Measurements from ENCODE around the gene ATP10B. TPM values are rescaled to one million over a fixed set of nuclear protein-coding genes. Genes with fewer than 3 reads are reported as not detected.

ATP10B gene
- total and polyA plus RNA-seq, 2 experiments from 2014 or later: not detected

DNA sequence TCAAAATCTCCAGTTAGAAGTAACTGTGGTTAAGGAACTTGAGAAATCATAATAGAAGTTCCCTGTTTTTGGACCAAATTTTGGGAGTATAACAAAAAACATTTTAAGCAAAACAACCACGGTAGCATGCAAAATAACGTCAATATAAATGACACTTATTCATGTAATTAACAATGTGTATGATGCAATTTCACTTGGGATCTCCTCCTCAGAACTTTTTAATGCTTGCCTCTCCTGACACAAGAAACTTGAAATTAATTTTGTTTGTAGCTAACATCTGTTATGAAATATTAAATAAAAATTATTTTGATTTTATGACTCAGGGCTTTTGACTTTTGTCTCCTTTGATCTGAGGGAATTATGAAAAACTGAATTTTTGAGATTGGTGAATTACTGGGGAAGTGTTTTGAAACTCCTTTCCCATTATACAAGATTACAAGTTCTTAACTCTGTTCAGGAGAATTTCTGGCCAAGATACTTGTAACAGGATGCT, 149.7 kb downstream of the ATP10B start:
- no peaks in the 10 kb centered on the region for H4K20me1 ChIP-seq (ENCODE audit: insufficient read depth)
- no peak overlapping the region for H3K27ac ChIP-seq
- H3K4me3 ChIP-seq: no peak overlapping the region
- H2AFZ ChIP-seq: no peak overlapping the region
- H3K79me2 ChIP-seq (ENCODE audit: insufficient read depth): no peaks in the 10 kb centered on the region
- H3K4me2 ChIP-seq (ENCODE audit: unreplicated experiment): no peak overlapping the region
- in situ Hi-C loops (cut with MboI): no loop called here
- no peaks in the 10 kb centered on the region for H3K9me2 ChIP-seq (ENCODE audit: insufficient read depth)
- H3K9me3 ChIP-seq (ENCODE audit: low read depth): no peaks in the 10 kb centered on the region
- DNase-seq: no peak
- H3K4me1 ChIP-seq (ENCODE audit: insufficient read depth): no peaks in the 10 kb centered on the region
- H3K27me3 ChIP-seq (replicated peaks; ENCODE audit: insufficient read depth): no peaks in the 10 kb centered on the region
- no peak overlapping the region for H3K9ac ChIP-seq
- H3F3A ChIP-seq (ENCODE audit: insufficient read depth): no peaks in the 10 kb centered on the region
- TF ChIP-seq EZH2 (IDR thresholded peaks at IDR 0.05; ENCODE audit: insufficient read depth, poor library complexity, severe bottlenecking) (no peak), EZH2phosphoT487 (IDR thresholded peaks at IDR 0.05; ENCODE audit: insufficient read depth, low read depth) (no peak)
- H3K36me3 ChIP-seq (ENCODE audit: low read depth): no peaks in the 10 kb centered on the region
- WGBS, 2 experiments (ENCODE audit: low coverage in 1 of 2, low lambda C conversion rate in 2 of 2, missing lambda C conversion rate in 2 of 2): 1 to 4% methylated on average over 2 of the region's 2 CpGs

GRCh38 chr5:160701403-160701802, 150.6 kb downstream of the ATP10B start:
- Histone ChIP-seq H4K20me1 (ENCODE audit: insufficient read depth) (no peaks in the 10 kb centered on the region), H3K9me3 (ENCODE audit: low read depth) (no peaks in the 10 kb centered on the region), H3F3A (ENCODE audit: insufficient read depth) (no peaks in the 10 kb centered on the region), H3K27ac (no peak overlapping the region), H3K9ac (no peak overlapping the region), H3K9me2 (ENCODE audit: insufficient read depth) (no peaks in the 10 kb centered on the region), H3K36me3 (ENCODE audit: low read depth) (no peaks in the 10 kb centered on the region), H3K4me3 (no peak overlapping the region), H3K79me2 (ENCODE audit: insufficient read depth) (no peaks in the 10 kb centered on the region), H3K27me3 (replicated peaks; ENCODE audit: insufficient read depth) (no peaks in the 10 kb centered on the region), H2AFZ (no peak overlapping the region), H3K4me1 (ENCODE audit: insufficient read depth) (no peaks in the 10 kb centered on the region), H3K4me2 (ENCODE audit: unreplicated experiment) (no peak overlapping the region)
- TF ChIP-seq EZH2phosphoT487 (IDR thresholded peaks at IDR 0.05; ENCODE audit: insufficient read depth, low read depth) (no peak), EZH2 (IDR thresholded peaks at IDR 0.05; ENCODE audit: insufficient read depth, poor library complexity, severe bottlenecking) (no peak)
- in situ Hi-C loops (cut with MboI): no loop called here
- DNase-seq: no peak

GRCh38 chr5:160699301-160699700, 152.7 kb downstream of the ATP10B start:
- Histone ChIP-seq H3K9me2 (ENCODE audit: insufficient read depth) (no peaks in the 10 kb centered on the region), H2AFZ (no peak overlapping the region)
- 0% methylated on average over 1 of the region's 1 CpG for WGBS, 2 experiments (ENCODE audit: low coverage in 1 of 2, low lambda C conversion rate in 2 of 2, missing lambda C conversion rate in 2 of 2)

DNA sequence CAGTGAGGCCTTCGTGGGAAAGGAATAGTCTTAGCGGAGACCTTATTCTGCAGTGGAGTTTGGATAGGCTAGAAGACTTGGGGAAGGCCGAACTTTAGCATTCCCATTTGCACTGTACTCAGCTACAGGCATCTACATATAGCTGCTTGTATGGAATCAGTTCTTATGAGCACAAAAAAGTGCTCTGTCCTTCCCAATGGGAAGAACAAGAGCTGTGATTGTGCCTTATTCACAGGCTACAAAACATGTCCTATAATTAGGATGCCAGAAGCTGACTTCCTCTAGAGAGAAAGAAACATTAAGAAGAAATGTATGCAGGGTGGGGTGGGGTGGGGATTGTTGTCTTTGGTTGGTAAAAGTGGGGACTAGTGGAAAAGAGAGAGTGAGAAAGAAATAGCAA, 154.7 kb downstream of the ATP10B start:
- Histone ChIP-seq H3K9ac (no peak overlapping the region), H3K4me2 (ENCODE audit: unreplicated experiment) (no peak overlapping the region), H2AFZ (no peak overlapping the region), H3K9me3 (ENCODE audit: low read depth) (no peaks in the 10 kb centered on the region), H3K9me2 (ENCODE audit: insufficient read depth) (no peaks in the 10 kb centered on the region), H3K27ac (no peak overlapping the region), H3K4me3 (no peak overlapping the region), H3K27me3 (replicated peaks; ENCODE audit: insufficient read depth) (no peaks in the 10 kb centered on the region), H3F3A (ENCODE audit: insufficient read depth) (no peaks in the 10 kb centered on the region), H3K79me2 (ENCODE audit: insufficient read depth) (no peaks in the 10 kb centered on the region), H4K20me1 (ENCODE audit: insufficient read depth) (no peaks in the 10 kb centered on the region), H3K4me1 (ENCODE audit: insufficient read depth) (no peaks in the 10 kb centered on the region), H3K36me3 (ENCODE audit: low read depth) (no peaks in the 10 kb centered on the region)
- 31 to 34% methylated on average over 3 of the region's 3 CpGs for WGBS, 2 experiments (ENCODE audit: low coverage in 1 of 2, low lambda C conversion rate in 2 of 2, missing lambda C conversion rate in 2 of 2)
- in situ Hi-C loops (cut with MboI): no loop called here
- TF ChIP-seq EZH2 (IDR thresholded peaks at IDR 0.05; ENCODE audit: insufficient read depth, poor library complexity, severe bottlenecking): no peak
- TF ChIP-seq EZH2phosphoT487 (IDR thresholded peaks at IDR 0.05; ENCODE audit: insufficient read depth, low read depth): no peak
- DNase-seq: no peak

More at GRCh38 chr5:160699301-160699700, 152.7 kb downstream of the ATP10B start:
- no peaks in the 10 kb centered on the region for H3K4me1 ChIP-seq (ENCODE audit: insufficient read depth)
- no peak overlapping the region for H3K4me2 ChIP-seq (ENCODE audit: unreplicated experiment)
- H3K4me3 ChIP-seq: no peak overlapping the region
- no peak for DNase-seq
- TF ChIP-seq EZH2 (IDR thresholded peaks at IDR 0.05; ENCODE audit: insufficient read depth, poor library complexity, severe bottlenecking): no peak
- no peak for TF ChIP-seq EZH2phosphoT487 (IDR thresholded peaks at IDR 0.05; ENCODE audit: insufficient read depth, low read depth)
- H3K79me2 ChIP-seq (ENCODE audit: insufficient read depth): no peaks in the 10 kb centered on the region
- H3K27me3 ChIP-seq (replicated peaks; ENCODE audit: insufficient read depth): no peaks in the 10 kb centered on the region
- in situ Hi-C loops (cut with MboI): no loop called here
- no peak overlapping the region for H3K9ac ChIP-seq
- no peaks in the 10 kb centered on the region for H3K9me3 ChIP-seq (ENCODE audit: low read depth)
- H3F3A ChIP-seq (ENCODE audit: insufficient read depth): no peaks in the 10 kb centered on the region
- no peak overlapping the region for H3K27ac ChIP-seq
- no peaks in the 10 kb centered on the region for H3K36me3 ChIP-seq (ENCODE audit: low read depth)
- no peaks in the 10 kb centered on the region for H4K20me1 ChIP-seq (ENCODE audit: insufficient read depth)

GRCh38 chr5:160694896-160695295, 157.1 kb downstream of the ATP10B start:
- Histone ChIP-seq H4K20me1 (ENCODE audit: insufficient read depth) (no peaks in the 10 kb centered on the region), H3K9me2 (ENCODE audit: insufficient read depth) (no peaks in the 10 kb centered on the region), H3K79me2 (ENCODE audit: insufficient read depth) (no peaks in the 10 kb centered on the region), H3K9me3 (ENCODE audit: low read depth) (no peaks in the 10 kb centered on the region), H3K9ac (no peak overlapping the region), H3K4me2 (ENCODE audit: unreplicated experiment) (no peak overlapping the region), H3K4me3 (no peak overlapping the region), H3K4me1 (ENCODE audit: insufficient read depth) (no peaks in the 10 kb centered on the region), H3F3A (ENCODE audit: insufficient read depth) (no peaks in the 10 kb centered on the region), H3K36me3 (ENCODE audit: low read depth) (no peaks in the 10 kb centered on the region), H2AFZ (no peak overlapping the region), H3K27me3 (replicated peaks; ENCODE audit: insufficient read depth) (no peaks in the 10 kb centered on the region), H3K27ac (no peak overlapping the region)
- WGBS, 2 experiments (ENCODE audit: low coverage in 1 of 2, low lambda C conversion rate in 2 of 2, missing lambda C conversion rate in 2 of 2): 7 to 11% methylated on average over 2 of the region's 2 CpGs
- in situ Hi-C loops (cut with MboI): no loop called here
- no peak for DNase-seq
- TF ChIP-seq EZH2phosphoT487 (IDR thresholded peaks at IDR 0.05; ENCODE audit: insufficient read depth, low read depth) (no peak), EZH2 (IDR thresholded peaks at IDR 0.05; ENCODE audit: insufficient read depth, poor library complexity, severe bottlenecking) (no peak)

All from GM23248 (cell line).